Dermis lymphatic vessel endothelial cell (primary cell): Measurements from ENCODE around the gene GLP2R. TPM values are rescaled to one million over a fixed set of nuclear protein-coding genes. Genes with fewer than 3 reads are reported as not detected.

Source experiments
- total RNA-seq: library from RNA; depleted of rRNA; stranded (reverse); fragments of >200 nt; gene quantifications from 2 replicates; pipeline ENCODE4 v1.2.1, GENCODE V29; 2014

GLP2R gene, protein sequence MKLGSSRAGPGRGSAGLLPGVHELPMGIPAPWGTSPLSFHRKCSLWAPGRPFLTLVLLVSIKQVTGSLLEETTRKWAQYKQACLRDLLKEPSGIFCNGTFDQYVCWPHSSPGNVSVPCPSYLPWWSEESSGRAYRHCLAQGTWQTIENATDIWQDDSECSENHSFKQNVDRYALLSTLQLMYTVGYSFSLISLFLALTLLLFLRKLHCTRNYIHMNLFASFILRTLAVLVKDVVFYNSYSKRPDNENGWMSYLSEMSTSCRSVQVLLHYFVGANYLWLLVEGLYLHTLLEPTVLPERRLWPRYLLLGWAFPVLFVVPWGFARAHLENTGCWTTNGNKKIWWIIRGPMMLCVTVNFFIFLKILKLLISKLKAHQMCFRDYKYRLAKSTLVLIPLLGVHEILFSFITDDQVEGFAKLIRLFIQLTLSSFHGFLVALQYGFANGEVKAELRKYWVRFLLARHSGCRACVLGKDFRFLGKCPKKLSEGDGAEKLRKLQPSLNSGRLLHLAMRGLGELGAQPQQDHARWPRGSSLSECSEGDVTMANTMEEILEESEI
- 0.11 and 0.17 TPM in 2 replicates for total RNA-seq

DNA sequence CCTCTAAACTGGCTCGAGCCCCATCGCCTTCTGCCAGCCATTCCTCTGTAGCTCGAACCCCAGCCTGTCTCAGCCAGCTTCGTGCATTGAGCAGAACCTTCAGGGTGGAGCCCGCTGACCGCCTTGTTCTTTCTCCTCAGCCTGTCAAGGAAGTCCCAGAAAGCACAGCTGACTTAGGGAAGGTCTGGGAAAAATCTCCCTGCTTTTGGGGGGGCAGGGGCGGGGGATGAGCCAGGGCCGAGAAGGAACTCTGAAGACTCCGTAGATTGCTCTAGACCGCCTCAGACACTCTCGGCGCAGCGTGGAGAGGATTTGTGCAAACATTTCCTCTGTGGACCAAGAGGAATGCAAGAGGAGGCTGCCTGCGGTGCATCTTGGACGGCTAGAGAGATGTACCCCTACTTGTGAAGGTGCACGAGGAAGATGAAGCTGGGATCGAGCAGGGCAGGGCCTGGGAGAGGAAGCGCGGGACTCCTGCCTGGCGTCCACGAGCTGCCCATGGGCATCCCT, at the start of gene GLP2R:
TSS of gene GLP2R (plus strand) at position 284 of the 510 bp plus-strand sequence. CDS start at position 424, 140 bp downstream.

DNA sequence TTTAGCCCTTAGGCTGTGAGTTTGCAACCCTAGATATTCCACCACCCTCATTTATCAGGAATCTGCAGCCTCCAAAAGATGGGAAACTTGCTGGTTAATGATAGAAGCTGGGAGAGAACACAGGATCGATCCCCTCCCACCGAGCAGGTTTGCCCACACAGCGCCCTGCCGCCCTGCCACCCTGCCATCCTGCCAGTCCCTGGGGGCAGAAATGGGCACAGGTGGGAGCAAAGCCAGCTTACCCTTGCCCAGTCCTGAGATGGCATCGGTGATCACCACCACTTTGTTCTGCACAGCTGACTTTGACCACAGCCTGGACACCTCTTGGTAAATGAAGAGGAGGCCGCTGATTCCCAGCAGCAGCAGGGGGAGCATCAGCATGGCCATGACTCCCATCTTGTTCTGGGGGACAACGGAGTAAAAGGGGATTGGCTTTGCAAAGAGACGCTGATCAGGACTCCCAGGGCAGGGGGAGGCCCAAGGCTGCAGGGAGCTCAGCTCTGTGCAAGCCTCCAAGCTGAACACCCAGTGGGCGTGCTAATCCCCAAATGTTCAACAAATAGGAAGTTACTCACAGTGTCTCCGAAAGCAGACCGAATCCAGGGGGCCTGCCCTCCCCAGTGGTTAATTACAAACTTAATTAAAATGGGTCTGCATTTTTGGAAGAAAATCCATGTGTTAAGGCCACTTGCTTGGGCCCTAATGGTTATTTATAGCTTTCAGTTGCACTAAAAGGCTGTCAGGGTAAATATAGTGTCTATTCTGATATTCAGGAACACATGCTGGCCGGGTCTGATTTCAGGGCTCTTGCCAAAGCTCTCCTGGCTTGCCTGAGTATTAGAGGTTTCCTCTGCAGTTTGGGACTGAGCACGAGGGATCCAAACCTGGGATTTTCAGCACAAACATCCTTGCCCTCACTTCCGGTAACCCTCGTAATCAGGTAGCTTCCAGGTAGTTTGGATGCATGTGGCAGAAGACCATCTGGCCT, 34.5 kb upstream of the GLP2R start, which contains the start of gene DHRS7C:
TSS of gene DHRS7C (minus strand) at position 704 of the 988 bp plus-strand sequence. CDS start at position 396, 308 bp downstream.

DNA sequence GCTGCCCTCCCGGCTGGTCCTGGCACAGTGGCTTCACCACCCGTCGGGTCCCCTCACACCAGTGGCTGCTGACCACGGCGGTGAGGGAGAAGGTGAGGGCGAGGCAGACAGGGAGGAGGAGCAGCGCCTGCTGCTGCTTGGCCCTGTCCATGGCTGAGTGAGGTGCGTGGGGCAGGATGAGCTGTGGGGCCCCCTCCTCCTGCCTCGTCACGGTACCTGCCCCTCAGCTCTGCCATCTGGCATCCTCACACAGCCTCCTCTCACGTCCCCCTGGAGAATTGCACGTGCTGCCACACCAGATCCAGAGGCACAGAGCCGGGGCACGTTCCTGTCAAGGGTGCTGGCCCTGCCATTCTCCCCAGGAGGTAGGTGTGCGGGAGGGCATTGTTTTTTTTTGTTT, 3.8 kb upstream of the GLP2R start, which contains the start of gene GSG1L2:
TSS of gene GSG1L2 (minus strand) at position 159 of the 400 bp plus-strand sequence. CDS start at position 151, 8 bp downstream.

GRCh38 chr17:9905078-9905415, 79.3 kb downstream of the GLP2R start, which contains the start of gene RCVRN:
Gene RCVRN (minus strand): TSS chr17:9905271. CDS start chr17:9905180, 91 bp downstream.

Other genes starting within 250 kb of the GLP2R start
- not detected in 2 replicates for gene CFAP52, start 249.3 kb upstream of the GLP2R start, total RNA-seq
- under 0.01 and 0.09 TPM in 2 replicates for gene USP43, start 180.4 kb upstream of the GLP2R start, total RNA-seq
- gene DHRS7C, start 34.3 kb upstream of the GLP2R start, total RNA-seq: not detected in 2 replicates
- not detected in 2 replicates for gene GSG1L2, start 3.8 kb upstream of the GLP2R start, total RNA-seq
- gene RCVRN, start 79.3 kb downstream of the GLP2R start, total RNA-seq: not detected in 2 replicates